Cardiac fibroblast (primary cell): Measurements from ENCODE around the gene DMRT3.

Experiments
- DNase-seq, 2 donors: peaks; one replicate each; pipeline versions ENCODE4 v3.0.0 to v3.0.0-alpha.2; 2010; ENCODE audit warnings: low read depth in 2 of 2
- H3K4me3 ChIP-seq, 2 donors: replicated peaks in 1 of 2; 1 replicate in 1 of 2; 2 replicates in 1 of 2; pipeline ENCODE4 v1.5.1; 2011; ENCODE audit warnings: low read depth in 2 of 2, low read length in 2 of 2, mild to moderate bottlenecking in 2 of 2, moderate library complexity in 1 of 2
- TF ChIP-seq, protein P1 (sequence below): IDR thresholded peaks from one replicate; pipeline ENCODE4 v1.5.1; 2011; ENCODE audit warnings: low read depth, mild to moderate bottlenecking, low read length, inconsistent platforms

DMRT3 gene

GRCh38 chr9:1028501-1029190, 52.2 kb downstream of the DMRT3 start:
- no peak for DNase-seq
- TF ChIP-seq, protein P1, sequence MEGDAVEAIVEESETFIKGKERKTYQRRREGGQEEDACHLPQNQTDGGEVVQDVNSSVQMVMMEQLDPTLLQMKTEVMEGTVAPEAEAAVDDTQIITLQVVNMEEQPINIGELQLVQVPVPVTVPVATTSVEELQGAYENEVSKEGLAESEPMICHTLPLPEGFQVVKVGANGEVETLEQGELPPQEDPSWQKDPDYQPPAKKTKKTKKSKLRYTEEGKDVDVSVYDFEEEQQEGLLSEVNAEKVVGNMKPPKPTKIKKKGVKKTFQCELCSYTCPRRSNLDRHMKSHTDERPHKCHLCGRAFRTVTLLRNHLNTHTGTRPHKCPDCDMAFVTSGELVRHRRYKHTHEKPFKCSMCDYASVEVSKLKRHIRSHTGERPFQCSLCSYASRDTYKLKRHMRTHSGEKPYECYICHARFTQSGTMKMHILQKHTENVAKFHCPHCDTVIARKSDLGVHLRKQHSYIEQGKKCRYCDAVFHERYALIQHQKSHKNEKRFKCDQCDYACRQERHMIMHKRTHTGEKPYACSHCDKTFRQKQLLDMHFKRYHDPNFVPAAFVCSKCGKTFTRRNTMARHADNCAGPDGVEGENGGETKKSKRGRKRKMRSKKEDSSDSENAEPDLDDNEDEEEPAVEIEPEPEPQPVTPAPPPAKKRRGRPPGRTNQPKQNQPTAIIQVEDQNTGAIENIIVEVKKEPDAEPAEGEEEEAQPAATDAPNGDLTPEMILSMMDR: no peak
- H3K4me3 ChIP-seq: no peak overlapping the region

DNA sequence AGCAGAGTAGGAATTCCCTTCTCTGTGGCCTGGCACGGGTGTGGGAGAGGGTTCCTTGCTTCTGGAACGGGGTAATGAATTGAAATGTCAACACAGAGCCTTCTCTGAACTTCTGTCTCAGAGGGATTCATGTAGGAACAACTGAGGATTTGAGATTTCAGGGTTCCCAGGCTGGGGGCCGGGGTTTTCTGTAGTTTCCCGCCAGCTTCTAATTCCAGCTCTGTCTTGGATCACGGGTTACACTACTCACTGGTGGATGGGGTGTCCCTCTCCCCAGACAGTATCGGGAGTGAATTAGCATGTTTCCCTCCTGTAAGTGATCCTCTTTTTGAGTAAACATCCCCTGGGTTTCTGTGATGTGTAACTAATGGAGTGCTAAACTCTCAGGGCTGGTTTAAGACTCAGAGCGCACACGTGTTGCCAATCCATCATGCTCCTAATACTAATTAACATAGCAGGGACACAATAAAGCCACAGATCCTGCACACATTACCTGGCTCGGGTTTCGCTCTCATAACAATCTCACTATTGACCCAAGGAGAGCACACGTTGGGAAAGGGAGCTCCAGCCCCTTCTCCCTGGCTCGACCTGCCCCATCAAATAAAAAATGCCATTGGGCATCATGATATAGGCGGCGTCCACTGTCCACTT, 55.6 kb downstream of the DMRT3 start:
- DNase-seq: no peak
- TF ChIP-seq, protein P1: no peak

GRCh38 chr9:1034271-1034670, 57.8 kb downstream of the DMRT3 start:
- TF ChIP-seq, protein P1: no peak
- H3K4me3 ChIP-seq: no peak overlapping the region
- DNase-seq: no peak

More for the DNA sequence above, 55.6 kb downstream of the DMRT3 start:
- no peak overlapping the region for H3K4me3 ChIP-seq

DNA sequence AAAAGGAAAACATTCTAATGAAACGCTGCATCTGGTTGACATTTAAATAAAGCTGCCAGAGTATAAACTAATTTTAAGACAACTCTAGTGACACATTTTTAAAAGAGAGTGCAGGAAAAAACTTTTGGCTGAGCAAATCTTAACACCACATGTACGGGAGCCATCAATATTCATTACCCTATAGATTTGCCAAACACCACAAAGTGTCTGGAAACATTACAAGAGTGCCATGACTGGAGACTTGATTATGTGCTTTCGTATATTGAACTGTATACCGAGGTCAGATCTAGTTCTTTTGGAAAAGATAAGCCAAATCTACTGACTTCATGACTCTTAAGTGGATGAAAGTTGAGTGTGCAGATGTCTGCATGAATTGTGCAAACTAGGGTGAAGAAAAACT, 63.1 kb downstream of the DMRT3 start:
- H3K4me3 ChIP-seq: no peak overlapping the region
- no peak for DNase-seq
- TF ChIP-seq, protein P1: no peak
